AG04450 (cell line): ENCODE results near the gene TMEM53. TPM values are rescaled to one million over a fixed set of nuclear protein-coding genes. Genes with fewer than 3 reads are reported as not detected.

Experiments used
- CTCF ChIA-PET: fragments of 300-600, 350-600 bp; formaldehyde crosslinking; extraction: SDS; loops from one replicate; lab custom pipeline; 2022; ENCODE audit warnings: antibody characterized with exemption, inconsistent platforms; lab: Charles Lee
- POLR2A ChIA-PET: fragments of 350-600 bp; formaldehyde crosslinking; extraction: SDS; loops from one replicate; lab custom pipeline; 2021; ENCODE audit warnings: antibody characterized with exemption, inconsistent platforms; lab: Yijun Ruan, JAX
- DNase-seq: peaks from one replicate; pipeline ENCODE4 v3.0.0-alpha.2; 2011; ENCODE audit warnings: low read depth, low spot score
- H3K27ac ChIP-seq: one replicate; pipeline ENCODE4 v1.5.1; 2012; ENCODE audit warnings: low read depth, low read length, control low read depth
- H3K27me3 ChIP-seq: one replicate; pipeline ENCODE4 v1.6.0; 2012; ENCODE audit warnings: low read length; ENCODE audit not compliant: control insufficient read depth, insufficient read depth
- H3K4me3 ChIP-seq: 2 replicates; pipeline ENCODE4 v1.5.1; 2011; ENCODE audit warnings: mild to moderate bottlenecking, low read depth, low read length, control low read depth
- H3K9me3 ChIP-seq: 2 replicates; pipeline ENCODE4 v1.5.1; 2012; ENCODE audit warnings: low read length; ENCODE audit not compliant: control insufficient read depth, insufficient read depth
- CTCF ChIP-seq: IDR thresholded peaks from 2 replicates; pipeline ENCODE4 v1.5.1; 2011; ENCODE audit warnings: low read depth, low read length, control low read depth, inconsistent platforms
- polyA plus RNA-seq: library from polyadenylated mRNA; depleted of rRNA; stranded (reverse); fragments of >200 nt; gene quantifications from 2 replicates; pipeline ENCODE4 v1.2.3, GENCODE V29; 2011

Gene TMEM53
- polyA plus RNA-seq, 1 experiment, result 4.4 TPM

DNA sequence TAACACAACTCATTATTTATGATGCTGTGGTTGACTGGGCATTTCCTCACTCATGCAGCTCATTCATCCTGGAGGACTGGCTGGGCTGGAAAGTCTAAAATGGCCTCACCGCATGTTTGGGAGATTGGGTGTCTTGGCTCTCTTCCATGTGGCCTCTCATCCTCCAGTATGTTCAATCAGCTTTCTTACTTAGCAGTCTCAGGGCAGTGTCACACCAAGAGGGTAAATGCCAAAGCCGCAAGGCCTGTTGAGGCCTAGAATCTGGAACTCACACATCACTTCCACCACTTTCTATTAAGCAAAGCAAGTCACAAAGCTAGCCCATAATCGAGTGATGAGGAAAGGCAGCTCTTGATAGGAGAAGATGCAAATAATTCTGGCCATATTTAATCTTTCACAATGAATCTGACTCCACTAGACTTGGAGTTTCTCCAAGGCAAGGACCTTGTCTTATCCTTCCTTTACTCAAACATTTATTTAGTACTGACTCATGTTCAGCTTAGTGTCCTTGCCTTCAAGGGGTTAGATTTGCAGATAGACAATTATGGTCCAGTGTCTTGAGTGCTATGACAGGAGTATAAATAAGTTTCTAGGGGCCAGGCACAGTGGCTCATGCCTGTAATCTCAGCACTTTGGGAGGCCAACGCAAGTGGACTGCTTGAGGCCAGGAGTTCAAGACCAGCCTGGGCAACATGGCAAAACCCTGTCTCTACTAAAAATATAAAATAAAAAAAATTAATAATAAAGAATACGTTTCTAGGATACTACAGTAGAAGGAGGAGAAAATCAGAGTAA, 45.1 kb downstream of the TMEM53 start:
- no peak for TF ChIP-seq CTCF
- Histone ChIP-seq H3K27me3 (no peaks in the 10 kb centered on the region), H3K4me3 (no peak overlapping the region), H3K9me3 (no peaks in the 10 kb centered on the region), H3K27ac (no peak overlapping the region)
- POLR2A ChIA-PET, result interaction anchor here (1.5 to 2.0 kb wide), 2 partner anchors 10 to 17 kb away, joined by 12 to 14 read pairs; no protein-coding TSS in a partner anchor
- CTCF ChIA-PET, result interaction anchor here (1.1 to 2.6 kb wide), 4 partner anchors 12 to 34 kb away, joined by 4 to 13 read pairs (median 6); no protein-coding TSS in a partner anchor
- DNase-seq, result peak; percentile 77

- H3K4me3 ChIP-seq, result no peak overlapping the region
- H3K27ac ChIP-seq, result no peak overlapping the region
- ChIA-PET POLR2A (no interaction called here), CTCF (interaction anchor here (1.8 kb wide), 1 partner anchor 28 kb away, joined by 5 read pairs; no protein-coding TSS in a partner anchor)
- no peak for TF ChIP-seq CTCF
- no peak for DNase-seq
- H3K9me3 ChIP-seq, result no peaks in the 10 kb centered on the region
- no peaks in the 10 kb centered on the region for H3K27me3 ChIP-seq
Observed at GRCh38 chr1:44625348-44625747, 48.9 kb downstream of the TMEM53 start.

DNA sequence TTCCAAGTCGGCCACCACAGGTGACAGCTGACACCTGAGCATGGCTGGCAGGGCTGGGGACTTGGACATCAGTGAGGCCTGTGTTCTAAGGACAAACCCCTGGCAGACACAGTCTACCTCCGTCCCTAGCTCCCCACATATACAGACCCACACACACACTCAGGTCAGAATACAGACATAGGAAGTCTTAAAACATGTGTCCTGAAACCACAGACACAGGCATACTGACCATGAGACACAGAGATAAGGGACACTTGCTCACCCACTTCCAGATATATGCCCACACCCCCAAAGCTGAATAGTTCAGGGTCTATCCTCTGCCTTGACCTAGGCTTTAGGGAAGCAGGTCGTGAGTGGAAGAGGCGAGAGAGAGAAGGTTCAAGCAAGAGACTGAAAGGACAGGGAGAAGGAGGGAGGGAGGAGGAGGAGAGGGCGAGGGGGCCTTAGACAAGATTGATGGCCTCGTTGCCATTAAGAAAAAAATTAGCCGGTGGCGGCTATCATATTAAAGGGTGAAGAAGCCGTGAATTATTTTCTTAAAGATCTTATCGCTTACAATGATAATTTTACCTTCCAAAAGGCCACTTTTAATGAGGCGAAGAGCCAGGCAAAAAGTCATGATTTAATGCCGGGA, 49.9 kb downstream of the TMEM53 start:
- Histone ChIP-seq H3K9me3 (no peaks in the 10 kb centered on the region), H3K27ac (no peak overlapping the region), H3K4me3 (no peak overlapping the region), H3K27me3 (no peaks in the 10 kb centered on the region)
- TF ChIP-seq CTCF, result no peak
- ChIA-PET POLR2A (no interaction called here), CTCF (interaction anchor here (1.8 kb wide), 1 partner anchor 29 kb away, joined by 5 read pairs; no protein-coding TSS in a partner anchor)
- no peak for DNase-seq

DNA sequence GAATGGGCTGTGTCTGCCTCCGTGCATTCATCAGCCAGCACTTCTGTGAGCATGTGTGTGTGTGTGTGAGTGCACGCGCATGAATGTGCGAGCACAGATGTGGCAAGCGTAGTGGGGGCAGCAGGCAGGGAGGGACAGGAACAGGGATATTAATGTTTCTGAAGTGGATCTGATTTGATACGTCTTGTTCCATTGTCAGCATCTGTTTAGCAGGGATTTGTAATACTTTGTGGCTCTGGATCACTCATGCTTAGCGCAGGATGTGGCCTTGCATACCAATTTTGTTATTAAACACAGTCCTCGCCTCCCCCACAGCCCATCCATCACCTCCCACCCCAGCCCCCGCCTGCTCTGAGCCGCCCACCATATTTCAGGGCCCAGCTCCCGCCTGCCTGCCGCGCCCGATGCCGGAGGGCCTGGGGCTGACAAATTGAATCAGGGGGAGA, 52.4 kb downstream of the TMEM53 start:
- ChIA-PET POLR2A (interaction anchor here (0.6 to 1.5 kb wide), 4 partner anchors 10 to 367 kb away, joined by 3 to 9 read pairs (median 3); partner anchors contain the start of gene DYNLT4), CTCF (interaction anchor here (0.6 kb wide), 1 partner anchor 108 kb away, joined by 5 read pairs; no protein-coding TSS in a partner anchor)
- Histone ChIP-seq H3K27me3 (no peaks in the 10 kb centered on the region), H3K4me3 (no peak overlapping the region), H3K27ac (no peak overlapping the region), H3K9me3 (no peaks in the 10 kb centered on the region; the same call in 1 of the 2 replicates)
- no peak for TF ChIP-seq CTCF
- no peak for DNase-seq
